ENCODE data around the gene GADD45A. TPM values are rescaled to one million over a fixed set of nuclear protein-coding genes. Genes with fewer than 3 reads are reported as not detected.

The GADD45A gene
- total RNA-seq, 2 donors from 2014 or later: 48.0 to 52.4 TPM

GRCh38 chr1:67733681-67734322 is 48.8 kb downstream of the GADD45A start:
- Histone ChIP-seq H3K27me3 (ENCODE audit: control insufficient read depth, insufficient read depth, low read length, poor library complexity, severe bottlenecking) (no peaks in the 10 kb centered on the region), H3K9ac (ENCODE audit: extremely low read depth, low read length, poor library complexity, severe bottlenecking) (no peak overlapping the region), H3K9me3 (ENCODE audit: control insufficient read depth, low read length) (no peaks in the 10 kb centered on the region), H3K4me3 (ENCODE audit: low read length) (no peak overlapping the region), H3K36me3 (ENCODE audit: control insufficient read depth, insufficient read depth, low read length) (no peaks in the 10 kb centered on the region), H3K4me1 (ENCODE audit: control insufficient read depth, insufficient read depth, low read length) (peaks cover 19% of the 10 kb centered on the region), H3K27ac (ENCODE audit: low read depth, low read length) (no peak overlapping the region)
- no peaks in the 10 kb centered on the region for H3K36me3 Mint-ChIP-seq (ENCODE audit: low read depth)
- H3K4me1 Mint-ChIP-seq: peaks cover 23% of the 10 kb centered on the region
- H3K4me3 Mint-ChIP-seq: no peak overlapping the region
- H3K27ac Mint-ChIP-seq: no peak overlapping the region
- H3K27me3 Mint-ChIP-seq (ENCODE audit: insufficient read depth): no peaks in the 10 kb centered on the region
- TF ChIP-seq CTCF (conservative IDR thresholded peaks at IDR 0.05): no peak
- no peak for DNase-seq
- H3K9me3 Mint-ChIP-seq: no peaks in the 10 kb centered on the region
- 66 to 80% methylated on average over 4 of the region's 4 CpGs for WGBS, 2 experiments (ENCODE audit: insufficient coverage in 1 of 2, insufficient read length in 1 of 2)

- Mint-ChIP-seq H3K4me3 (no peak overlapping the region), H3K9me3 (no peaks in the 10 kb centered on the region), H3K27me3 (ENCODE audit: insufficient read depth) (no peaks in the 10 kb centered on the region), H3K4me1 (peaks cover 23% of the 10 kb centered on the region), H3K36me3 (ENCODE audit: low read depth) (no peaks in the 10 kb centered on the region), H3K27ac (no peak overlapping the region)
- 88% methylated on average over 3 of the region's 3 CpGs; no CpG with 5 or more reads in 1 of the 2 experiments for WGBS, 2 experiments (ENCODE audit: insufficient coverage in 1 of 2, insufficient read length in 1 of 2)
- Histone ChIP-seq H3K4me1 (ENCODE audit: control insufficient read depth, insufficient read depth, low read length) (peaks cover 19% of the 10 kb centered on the region), H3K9ac (ENCODE audit: extremely low read depth, low read length, poor library complexity, severe bottlenecking) (no peak overlapping the region), H3K9me3 (ENCODE audit: control insufficient read depth, low read length) (no peaks in the 10 kb centered on the region), H3K4me3 (ENCODE audit: low read length) (no peak overlapping the region), H3K27me3 (ENCODE audit: control insufficient read depth, insufficient read depth, low read length, poor library complexity, severe bottlenecking) (no peaks in the 10 kb centered on the region), H3K36me3 (ENCODE audit: control insufficient read depth, insufficient read depth, low read length) (no peaks in the 10 kb centered on the region), H3K27ac (ENCODE audit: low read depth, low read length) (no peak overlapping the region)
- no peak for DNase-seq
- no peak for TF ChIP-seq CTCF (conservative IDR thresholded peaks at IDR 0.05)
Observed at GRCh38 chr1:67734323-67734690, 49.3 kb downstream of the GADD45A start.

- no peak for DNase-seq
- H3K27ac Mint-ChIP-seq: no peak overlapping the region
- Histone ChIP-seq H3K27me3 (ENCODE audit: control insufficient read depth, insufficient read depth, low read length, poor library complexity, severe bottlenecking) (no peaks in the 10 kb centered on the region), H3K27ac (ENCODE audit: low read depth, low read length) (no peak overlapping the region), H3K36me3 (ENCODE audit: control insufficient read depth, insufficient read depth, low read length) (no peaks in the 10 kb centered on the region), H3K9ac (ENCODE audit: extremely low read depth, low read length, poor library complexity, severe bottlenecking) (no peak overlapping the region), H3K4me3 (ENCODE audit: low read length) (no peak overlapping the region), H3K4me1 (ENCODE audit: control insufficient read depth, insufficient read depth, low read length) (peaks cover 19% of the 10 kb centered on the region), H3K9me3 (ENCODE audit: control insufficient read depth, low read length) (no peaks in the 10 kb centered on the region)
- 96 to 100% methylated on average over 2 to 3 of the region's 3 CpGs for WGBS, 2 experiments (ENCODE audit: insufficient coverage in 1 of 2, insufficient read length in 1 of 2)
- TF ChIP-seq CTCF (conservative IDR thresholded peaks at IDR 0.05): no peak
- peaks cover 23% of the 10 kb centered on the region for H3K4me1 Mint-ChIP-seq
- no peaks in the 10 kb centered on the region for H3K36me3 Mint-ChIP-seq (ENCODE audit: low read depth)
- H3K9me3 Mint-ChIP-seq: no peaks in the 10 kb centered on the region
- H3K4me3 Mint-ChIP-seq: no peak overlapping the region
- H3K27me3 Mint-ChIP-seq (ENCODE audit: insufficient read depth): no peaks in the 10 kb centered on the region
Observed at GRCh38 chr1:67735206-67735605, 50.2 kb downstream of the GADD45A start.
